CD4-positive, alpha-beta memory T cell (primary cell): ENCODE measurements around the gene CCM2L. TPM values are rescaled to one million over a fixed set of nuclear protein-coding genes. Genes with fewer than 3 reads are reported as not detected.

Experiments
- CTCF ChIA-PET: fragments of 350-600 bp; sonication (Branson Sonifier 250); formaldehyde crosslinking; loops from one replicate; lab custom pipeline; 2021; ENCODE audit warnings: inconsistent platforms; ENCODE audit not compliant: partially characterized antibody; lab: Charles Lee
- POLR2A ChIA-PET: fragments of 350-600 bp; sonication (Branson Sonifier 250); formaldehyde crosslinking; loops from one replicate; lab custom pipeline; 2021; ENCODE audit not compliant: partially characterized antibody; lab: Charles Lee
- DNase-seq, 5 donors: peaks; one replicate each; pipeline versions ENCODE4 v3.0.0 to v3.0.0-alpha.2; 2020 to 2022; ENCODE audit warnings: mixed read lengths in 1 of 5
- H3K27ac ChIP-seq: one replicate; pipeline ENCODE4 v1.7.0; 2013; ENCODE audit warnings: low read depth, low read length
- H3K27me3 ChIP-seq: 2 replicates; pipeline ENCODE4 v1.7.0; 2013; ENCODE audit warnings: mild to moderate bottlenecking, low read length, moderate library complexity; ENCODE audit not compliant: insufficient read depth
- H3K36me3 ChIP-seq: 2 replicates; pipeline ENCODE4 v1.7.0; 2013; ENCODE audit warnings: mild to moderate bottlenecking, low read length, moderate library complexity; ENCODE audit not compliant: insufficient read depth
- H3K4me1 ChIP-seq: 2 replicates; pipeline ENCODE4 v1.7.0; 2013; ENCODE audit warnings: mild to moderate bottlenecking, low read length, moderate library complexity; ENCODE audit not compliant: insufficient read depth
- H3K4me3 ChIP-seq, 2 donors: one replicate each; pipeline ENCODE4 v1.7.0; 2013; ENCODE audit warnings: low read length in 2 of 2, mild to moderate bottlenecking in 1 of 2
- H3K9me3 ChIP-seq, 2 donors: one replicate each; pipeline ENCODE4 v1.7.0; 2013; ENCODE audit warnings: low read length in 2 of 2, control low read depth in 1 of 2; ENCODE audit not compliant: control insufficient read depth in 1 of 2
- H3K27ac Mint-ChIP-seq, 7 donors: one replicate each; pipeline ENCODE4 v1.8.0; 2020 to 2021; ENCODE audit warnings: mixed read lengths in 7 of 7, mild to moderate bottlenecking in 6 of 7, inconsistent platforms in 3 of 7, moderate library complexity in 3 of 7
- H3K27me3 Mint-ChIP-seq, 2 donors: one replicate each; pipeline ENCODE4 v1.8.0; 2020 to 2021; ENCODE audit warnings: mixed read lengths in 2 of 2
- H3K36me3 Mint-ChIP-seq, 2 donors: one replicate each; pipeline ENCODE4 v1.8.0; 2020 to 2021; ENCODE audit warnings: mixed read lengths in 2 of 2, inconsistent platforms in 1 of 2, mild to moderate bottlenecking in 1 of 2
- H3K4me1 Mint-ChIP-seq, 4 donors: one replicate each; pipeline ENCODE4 v1.8.0; 2020 to 2021; ENCODE audit warnings: mixed read lengths in 4 of 4, mild to moderate bottlenecking in 1 of 4
- H3K4me3 Mint-ChIP-seq, 8 donors: one replicate each; pipeline ENCODE4 v1.8.0; 2020 to 2021; ENCODE audit warnings: mixed read lengths in 8 of 8, mild to moderate bottlenecking in 7 of 8, moderate library complexity in 6 of 8, inconsistent platforms in 3 of 8
- H3K9me3 Mint-ChIP-seq, 8 donors: one replicate each; pipeline ENCODE4 v1.8.0; 2020 to 2021; ENCODE audit warnings: mixed read lengths in 8 of 8, mild to moderate bottlenecking in 5 of 8, inconsistent platforms in 3 of 8, moderate library complexity in 1 of 8
- intact Hi-C: fragments of 100-400 bp; cut with micrococcal nuclease; formaldehyde crosslinking; loops from one replicate; pipeline ENCODE4 v1.15.1; 2023
- polyA plus RNA-seq, 2 donors: library from polyadenylated mRNA; unstranded; fragments of 300-500 nt; fragmentation: Illumina TruSeq; gene quantifications; one replicate each; pipeline ENCODE4 v1.2.3, GENCODE V29; 2021
- total RNA-seq, 2 experiments: library from RNA; stranded (reverse); gene quantifications; one replicate each; pipeline ENCODE4 v1.2.3, GENCODE V29; 2021

Gene CCM2L
- total and polyA plus RNA-seq, 4 experiments from 2014 or later = not detected

GRCh38 chr20:31981784-31982183, 28.5 kb upstream of the CCM2L start:
- no peak overlapping the region for H3K27ac ChIP-seq
- DNase-seq = no peak
- no peak overlapping the region for H3K4me3 Mint-ChIP-seq
- POLR2A ChIA-PET = no interaction called here
- no peaks in the 10 kb centered on the region for H3K9me3 Mint-ChIP-seq
- intact Hi-C loops = no loop called here
- H3K36me3 Mint-ChIP-seq = no peaks in the 10 kb centered on the region
- no peak overlapping the region for H3K4me3 ChIP-seq
- H3K27me3 Mint-ChIP-seq = peaks cover 16 to 19% of the 10 kb centered on the region in 2 donors
- H3K9me3 ChIP-seq = no peaks in the 10 kb centered on the region
- no peaks in the 10 kb centered on the region for H3K27me3 ChIP-seq
- H3K4me1 ChIP-seq = no peaks in the 10 kb centered on the region
- no peaks in the 10 kb centered on the region for H3K4me1 Mint-ChIP-seq
- H3K27ac Mint-ChIP-seq = no peak overlapping the region
- CTCF ChIA-PET = no interaction called here
- H3K36me3 ChIP-seq = no peaks in the 10 kb centered on the region

GRCh38 chr20:31984981-31985471, 25.2 kb upstream of the CCM2L start:
- no peak for DNase-seq
- H3K4me3 Mint-ChIP-seq = no peak overlapping the region
- H3K27ac ChIP-seq = no peak overlapping the region
- no peaks in the 10 kb centered on the region for H3K4me1 ChIP-seq
- no peaks in the 10 kb centered on the region for H3K9me3 Mint-ChIP-seq
- no peak overlapping the region for H3K4me3 ChIP-seq
- ChIA-PET POLR2A (no interaction called here), CTCF (no interaction called here)
- no peak overlapping the region for H3K27ac Mint-ChIP-seq
- intact Hi-C loops = no loop called here
- H3K36me3 Mint-ChIP-seq = no peaks in the 10 kb centered on the region
- H3K36me3 ChIP-seq = no peaks in the 10 kb centered on the region
- H3K27me3 ChIP-seq = no peaks in the 10 kb centered on the region
- no peaks in the 10 kb centered on the region for H3K9me3 ChIP-seq
- peaks cover 5 to 10% of the 10 kb centered on the region in 2 donors for H3K27me3 Mint-ChIP-seq
- peaks cover 0 to 6% (median 0%) of the 10 kb centered on the region in 4 donors for H3K4me1 Mint-ChIP-seq

GRCh38 chr20:31987744-31988143, 22.5 kb upstream of the CCM2L start:
- CTCF ChIA-PET = no interaction called here
- H3K27ac Mint-ChIP-seq = no peak overlapping the region
- Histone ChIP-seq H3K4me3 (no peak overlapping the region), H3K4me1 (no peaks in the 10 kb centered on the region), H3K9me3 (no peaks in the 10 kb centered on the region), H3K36me3 (no peaks in the 10 kb centered on the region), H3K27me3 (no peaks in the 10 kb centered on the region), H3K27ac (no peak overlapping the region)
- peaks cover 3 to 6% of the 10 kb centered on the region in 2 donors for H3K27me3 Mint-ChIP-seq
- no peak for DNase-seq
- H3K4me3 Mint-ChIP-seq = no peak overlapping the region
- no peaks in the 10 kb centered on the region for H3K36me3 Mint-ChIP-seq
- no peaks in the 10 kb centered on the region for H3K9me3 Mint-ChIP-seq
- POLR2A ChIA-PET = no interaction called here
- intact Hi-C loops = no loop called here
- H3K4me1 Mint-ChIP-seq = peaks cover 0 to 6% (median 0%) of the 10 kb centered on the region in 4 donors

GRCh38 chr20:31988430-31989015, 21.7 kb upstream of the CCM2L start:
- peaks cover 6 to 7% of the 10 kb centered on the region in 2 donors for H3K27me3 Mint-ChIP-seq
- Histone ChIP-seq H3K27me3 (no peaks in the 10 kb centered on the region), H3K36me3 (no peaks in the 10 kb centered on the region), H3K4me3 (no peak overlapping the region), H3K9me3 (no peaks in the 10 kb centered on the region), H3K4me1 (no peaks in the 10 kb centered on the region), H3K27ac (no peak overlapping the region)
- H3K36me3 Mint-ChIP-seq = no peaks in the 10 kb centered on the region
- no peaks in the 10 kb centered on the region for H3K9me3 Mint-ChIP-seq
- DNase-seq = no peak
- no peak overlapping the region for H3K4me3 Mint-ChIP-seq
- intact Hi-C loops = no loop called here
- CTCF ChIA-PET = no interaction called here
- H3K27ac Mint-ChIP-seq = no peak overlapping the region
- POLR2A ChIA-PET = no interaction called here
- H3K4me1 Mint-ChIP-seq = peaks cover 0 to 6% (median 0%) of the 10 kb centered on the region in 4 donors

- no peak overlapping the region for H3K27ac ChIP-seq
- CTCF ChIA-PET = no interaction called here
- no peak overlapping the region for H3K4me3 Mint-ChIP-seq
- H3K36me3 ChIP-seq = no peaks in the 10 kb centered on the region
- POLR2A ChIA-PET = no interaction called here
- peaks cover 11 to 13% of the 10 kb centered on the region in 2 donors for H3K27me3 Mint-ChIP-seq
- H3K9me3 Mint-ChIP-seq = no peaks in the 10 kb centered on the region
- no peak overlapping the region for H3K4me3 ChIP-seq
- peaks cover 0 to 6% (median 0%) of the 10 kb centered on the region in 4 donors for H3K4me1 Mint-ChIP-seq
- no peaks in the 10 kb centered on the region for H3K9me3 ChIP-seq
- H3K27me3 ChIP-seq = no peaks in the 10 kb centered on the region
- no peaks in the 10 kb centered on the region for H3K36me3 Mint-ChIP-seq
- intact Hi-C loops = no loop called here
- no peaks in the 10 kb centered on the region for H3K4me1 ChIP-seq
- DNase-seq = no peak
- H3K27ac Mint-ChIP-seq = no peak overlapping the region
Measured at GRCh38 chr20:31989030-31989645, 21.1 kb upstream of the CCM2L start.

- ChIA-PET POLR2A (no interaction called here), CTCF (no interaction called here)
- no peaks in the 10 kb centered on the region for H3K9me3 ChIP-seq
- no peak overlapping the region for H3K27ac ChIP-seq
- H3K27me3 ChIP-seq = peaks cover 2% of the 10 kb centered on the region
- H3K4me3 ChIP-seq = no peak overlapping the region
- intact Hi-C loops = no loop called here
- H3K27ac Mint-ChIP-seq = no peak overlapping the region
- H3K36me3 ChIP-seq = no peaks in the 10 kb centered on the region
- peaks cover 15 to 16% of the 10 kb centered on the region in 2 donors for H3K27me3 Mint-ChIP-seq
- no peak for DNase-seq
- no peaks in the 10 kb centered on the region for H3K9me3 Mint-ChIP-seq
- H3K4me1 Mint-ChIP-seq = peaks cover 0 to 6% (median under 1%) of the 10 kb centered on the region in 4 donors
- no peaks in the 10 kb centered on the region for H3K36me3 Mint-ChIP-seq
- H3K4me1 ChIP-seq = no peaks in the 10 kb centered on the region
- no peak overlapping the region for H3K4me3 Mint-ChIP-seq
Measured at GRCh38 chr20:31990641-31991338, 19.4 kb upstream of the CCM2L start.

GRCh38 chr20:31991339-31991705, 18.9 kb upstream of the CCM2L start:
- Mint-ChIP-seq H3K27me3 (peaks cover 19 to 20% of the 10 kb centered on the region in 2 donors), H3K9me3 (no peaks in the 10 kb centered on the region), H3K36me3 (no peaks in the 10 kb centered on the region), H3K27ac (no peak overlapping the region), H3K4me1 (peaks cover 0 to 6% (median under 1%) of the 10 kb centered on the region in 4 donors), H3K4me3 (no peak overlapping the region)
- Histone ChIP-seq H3K36me3 (no peaks in the 10 kb centered on the region), H3K4me3 (no peak overlapping the region), H3K4me1 (no peaks in the 10 kb centered on the region), H3K27ac (no peak overlapping the region), H3K9me3 (no peaks in the 10 kb centered on the region), H3K27me3 (peaks cover 4% of the 10 kb centered on the region)
- intact Hi-C loops = no loop called here
- ChIA-PET CTCF (no interaction called here), POLR2A (no interaction called here)
- no peak for DNase-seq
